Pancreas (tissue), 10 donors: ENCODE data around the gene COG6. TPM values are rescaled to one million over a fixed set of nuclear protein-coding genes. Genes with fewer than 3 reads are reported as not detected.

Experiments
- ATAC-seq, 4 donors: fragments of 200-7000 bp; cut with Tn5 transposase; one replicate each; pipeline versions ENCODE4 v1.8.0 to v1.9.1; 2020; ENCODE audit warnings: mild to moderate bottlenecking in 4 of 4, moderate library complexity in 4 of 4
- DNase-seq, 6 donors: peaks; one replicate each; pipeline ENCODE4 v3.0.0-alpha.2; 2020
- FAIRE-seq: peaks from 2 replicates; lab custom pipeline; 2012; peaks lifted over from hg19 to GRCh38; lab: Jason Lieb, UNC
- H3K27ac ChIP-seq, 4 donors: fragments of 200-600 bp; sonication (generic); 1 replicate in 3 of 4; 2 replicates in 1 of 4; pipeline versions ENCODE4 v1.5.0 to v1.8.0; 2020
- H3K27me3 ChIP-seq, 4 donors: fragments of 200-600 bp; one replicate each; pipeline ENCODE4 v1.8.0; 2021
- H3K36me3 ChIP-seq, 3 donors: fragments of 200-600 bp; sonication (generic) in 1 of 3; one replicate each; pipeline versions ENCODE4 v1.5.0 to v1.8.0; 2020 to 2021
- H3K4me1 ChIP-seq, 3 donors: fragments of 200-600 bp; one replicate each; pipeline ENCODE4 v1.8.0; 2021
- H3K4me3 ChIP-seq, 4 donors: fragments of 200-600 bp; sonication (generic) in 2 of 4; one replicate each; pipeline versions ENCODE4 v1.5.0 to v1.8.0; 2020 to 2021
- H3K9me3 ChIP-seq, 4 donors: fragments of 200-600 bp; one replicate each; pipeline ENCODE4 v1.8.0; 2021
- WGBS, 2 donors: extraction: QIAGEN DNeasy Blood & Tissue Kit; methylation state at CpG; one replicate each; pipeline ENCODE4 v1.1.7; 2013; 5-methylcytosine and 5-hydroxymethylcytosine counted together
- intact Hi-C, 3 donors: fragments of 100-400 bp; cut with DNase I; formaldehyde crosslinking; loops; one replicate each; pipeline versions ENCODE4 v1.11.1 to v1.14.2; 2022
- polyA plus RNA-seq, 2 donors: library from polyadenylated mRNA; stranded (reverse); fragments of 200-250 nt; gene quantifications; one replicate each; pipeline ENCODE4 v1.2.3, GENCODE V29; 2013
- total RNA-seq, 6 donors: library from RNA; stranded (reverse); fragmentation: NEBNext Ultra II Directional in 4 of 6; extraction: Animal tissue kit (Norgen Biotek cat#: 25700) in 4 of 6; gene quantifications; one replicate each; pipeline versions ENCODE4 v1.2.1 to v1.2.4, GENCODE V29; 2021 to 2023
- TF ChIP-seq, protein P1 (sequence below), 4 donors: fragments of 200-600 bp; sonication (generic) in 3 of 4; IDR thresholded peaks; one replicate each; pipeline versions ENCODE4 v1.5.0 to v1.8.0; 2021; ENCODE audit warnings: antibody characterized with exemption in 4 of 4
- donor health status: healthy with polysubstance abuse.
- donor health status: DM: no; HTN: no; CAD: no; lungs with moderate emphysema.
- donor health status: DM: no; HTN: no; CAD: no.
- donor health status: control.
- donor health status: control.
- donor health status: Bipolar disorder and iron deficiency.
- donor health status: DM: yes; HTN: yes; CAD: no.
- donor health status: DM: no; HTN: no; CAD: no.
- donor health status: DM: no; HTN: no; CAD: no.
- donor health status: DM: yes; HTN: yes; CAD: no.

Gene COG6
- total and polyA plus RNA-seq, 8 donors: 6.7 to 30.7 (median 25.9) TPM

DNA sequence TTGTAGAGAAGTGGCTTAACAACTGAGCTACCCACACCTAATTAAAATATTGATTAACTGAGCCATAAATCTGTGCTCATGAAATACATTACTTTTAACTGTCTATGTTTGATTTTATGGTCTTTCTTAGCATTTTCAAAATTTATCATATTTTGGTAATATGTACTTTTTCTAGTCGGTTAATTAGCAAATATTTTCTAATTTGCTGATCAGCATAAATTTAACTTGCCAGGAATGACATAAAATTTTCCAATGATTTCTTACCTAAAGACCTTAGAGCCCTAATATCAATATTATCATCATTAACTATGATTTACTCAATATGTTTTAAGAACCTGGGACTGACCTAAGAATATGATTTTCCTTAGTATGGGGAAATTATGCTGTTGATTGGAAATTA, 19.9 kb upstream of the COG6 start:
- DNase-seq (no peak), ATAC-seq (no peak), FAIRE-seq (no peak)
- intact Hi-C loops: no loop called here
- Histone ChIP-seq H3K9me3 (no peaks in the 10 kb centered on the region), H3K4me1 (no peaks in the 10 kb centered on the region), H3K27ac (no peak overlapping the region), H3K27me3 (peaks cover 0 to 3% (median 0%) of the 10 kb centered on the region in 4 donors), H3K36me3 (no peaks in the 10 kb centered on the region), H3K4me3 (no peak overlapping the region)
- 61 to 69% methylated on average over 1 of the region's 1 CpG for WGBS, 2 donors
- TF ChIP-seq, protein P1, sequence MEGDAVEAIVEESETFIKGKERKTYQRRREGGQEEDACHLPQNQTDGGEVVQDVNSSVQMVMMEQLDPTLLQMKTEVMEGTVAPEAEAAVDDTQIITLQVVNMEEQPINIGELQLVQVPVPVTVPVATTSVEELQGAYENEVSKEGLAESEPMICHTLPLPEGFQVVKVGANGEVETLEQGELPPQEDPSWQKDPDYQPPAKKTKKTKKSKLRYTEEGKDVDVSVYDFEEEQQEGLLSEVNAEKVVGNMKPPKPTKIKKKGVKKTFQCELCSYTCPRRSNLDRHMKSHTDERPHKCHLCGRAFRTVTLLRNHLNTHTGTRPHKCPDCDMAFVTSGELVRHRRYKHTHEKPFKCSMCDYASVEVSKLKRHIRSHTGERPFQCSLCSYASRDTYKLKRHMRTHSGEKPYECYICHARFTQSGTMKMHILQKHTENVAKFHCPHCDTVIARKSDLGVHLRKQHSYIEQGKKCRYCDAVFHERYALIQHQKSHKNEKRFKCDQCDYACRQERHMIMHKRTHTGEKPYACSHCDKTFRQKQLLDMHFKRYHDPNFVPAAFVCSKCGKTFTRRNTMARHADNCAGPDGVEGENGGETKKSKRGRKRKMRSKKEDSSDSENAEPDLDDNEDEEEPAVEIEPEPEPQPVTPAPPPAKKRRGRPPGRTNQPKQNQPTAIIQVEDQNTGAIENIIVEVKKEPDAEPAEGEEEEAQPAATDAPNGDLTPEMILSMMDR (IDR thresholded peaks at IDR 0.05): no peak

DNA sequence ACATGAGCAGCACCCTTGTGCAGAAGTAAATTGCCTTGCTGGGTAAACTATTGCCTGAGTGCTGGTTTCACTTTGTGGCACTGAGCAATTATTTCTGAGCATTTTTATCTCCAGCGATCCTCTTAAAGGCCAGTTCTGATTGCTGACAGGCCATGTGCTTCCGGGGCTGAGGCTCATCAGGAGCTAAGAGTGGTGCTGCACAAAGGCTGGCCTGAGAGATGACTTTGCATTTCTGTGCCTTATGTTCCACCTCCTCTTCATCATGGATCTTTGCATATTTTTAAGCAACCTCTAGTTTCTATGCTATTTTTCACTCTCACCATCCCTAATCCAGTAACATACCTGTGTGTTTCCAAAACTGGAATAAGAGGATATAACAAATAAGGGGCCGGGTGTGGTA, 17.6 kb upstream of the COG6 start:
- FAIRE-seq: no peak
- Histone ChIP-seq H3K27ac (no peak overlapping the region), H3K9me3 (no peaks in the 10 kb centered on the region), H3K36me3 (no peaks in the 10 kb centered on the region), H3K4me1 (no peaks in the 10 kb centered on the region), H3K27me3 (peaks cover 0 to 3% (median 0%) of the 10 kb centered on the region in 4 donors), H3K4me3 (no peak overlapping the region)
- TF ChIP-seq, protein P1 (IDR thresholded peaks at IDR 0.05): no peak
- no peak for ATAC-seq
- WGBS, 2 donors: 77 to 86% methylated on average over 3 of the region's 3 CpGs
- no peak for DNase-seq
- intact Hi-C loops: no loop called here

- WGBS, 2 donors: 65 to 66% methylated on average over 1 of the region's 1 CpG
- no peak for DNase-seq
- FAIRE-seq: no peak
- no peaks in the 10 kb centered on the region for H3K9me3 ChIP-seq
- intact Hi-C loops: no loop called here
- H3K4me3 ChIP-seq: no peak overlapping the region
- H3K36me3 ChIP-seq: no peaks in the 10 kb centered on the region
- no peaks in the 10 kb centered on the region for H3K27me3 ChIP-seq
- TF ChIP-seq, protein P1 (IDR thresholded peaks at IDR 0.05): no peak
- H3K27ac ChIP-seq: no peak overlapping the region
- no peak for ATAC-seq
- H3K4me1 ChIP-seq: no peaks in the 10 kb centered on the region
Observed at GRCh38 chr13:39641645-39642044, 13.8 kb upstream of the COG6 start.

DNA sequence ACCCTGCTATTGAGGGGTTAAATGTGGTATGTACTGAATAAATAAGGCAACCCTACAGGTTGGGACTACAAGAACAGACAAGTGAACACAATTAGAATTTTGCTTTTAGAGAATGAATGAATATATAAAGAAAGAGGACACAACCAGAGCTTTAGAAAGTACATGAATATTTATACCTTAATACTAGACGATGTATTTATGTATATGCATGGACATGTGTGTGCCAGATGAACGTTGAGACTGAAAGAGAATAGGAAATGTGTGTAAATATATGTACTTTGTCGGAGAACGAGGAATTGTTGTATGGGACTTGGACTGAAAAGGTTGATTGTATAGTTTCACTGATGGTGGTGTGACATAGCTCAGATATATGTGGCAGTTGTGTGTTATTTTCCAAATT, 9.3 kb upstream of the COG6 start:
- no peak for ATAC-seq
- no peak overlapping the region for H3K27ac ChIP-seq
- no peak overlapping the region for H3K4me3 ChIP-seq
- TF ChIP-seq, protein P1 (IDR thresholded peaks at IDR 0.05): no peak
- H3K4me1 ChIP-seq: no peaks in the 10 kb centered on the region
- H3K27me3 ChIP-seq: no peaks in the 10 kb centered on the region
- intact Hi-C loops: no loop called here
- WGBS, 2 donors: 66 to 67% methylated on average over 4 of the region's 4 CpGs
- no peaks in the 10 kb centered on the region for H3K36me3 ChIP-seq
- no peaks in the 10 kb centered on the region for H3K9me3 ChIP-seq
- FAIRE-seq: no peak
- DNase-seq: no peak

DNA sequence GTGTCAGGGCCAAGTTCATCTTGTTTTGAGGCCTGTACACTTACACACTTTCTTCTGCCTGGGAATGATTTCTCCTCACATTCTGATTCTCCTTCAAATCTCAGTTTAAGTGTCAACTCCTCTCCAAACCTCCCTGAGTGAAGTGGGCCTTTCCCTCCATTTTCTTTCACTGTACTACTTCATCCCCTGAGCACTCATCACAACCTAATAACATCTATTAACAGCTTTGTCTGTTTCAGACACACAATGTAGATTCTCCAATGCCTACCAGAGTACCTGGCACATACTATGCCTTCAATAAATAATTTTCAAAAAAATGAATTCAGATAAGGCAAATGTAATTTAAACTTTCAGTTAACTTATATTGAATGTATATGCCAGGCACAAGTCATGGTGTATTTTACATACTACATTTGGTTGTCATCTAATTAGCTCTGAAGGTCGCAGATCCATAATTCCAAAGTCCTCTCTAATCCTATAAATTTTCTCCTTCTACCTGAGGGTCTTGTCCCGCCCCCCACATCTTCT, 357 bp upstream of the COG6 start:
- no peaks in the 10 kb centered on the region for H3K27me3 ChIP-seq
- no peak for DNase-seq
- peak; percentile 17 for FAIRE-seq
- TF ChIP-seq, protein P1 (IDR thresholded peaks at IDR 0.05): no peak
- intact Hi-C loops: no loop called here
- peak overlapping the region; percentile 82 to 96 (median 88) for H3K4me3 ChIP-seq
- peak in 2 of 4 donors; percentile 1 to 4 for ATAC-seq
- no peaks in the 10 kb centered on the region for H3K9me3 ChIP-seq
- WGBS, 2 donors: 0 to 2% methylated on average over 2 of the region's 2 CpGs
- peak overlapping the region; percentile 72 to 82 (median 77) for H3K27ac ChIP-seq
- no peaks in the 10 kb centered on the region for H3K36me3 ChIP-seq
- peaks cover 0 to 3% (median 0%) of the 10 kb centered on the region in 3 donors for H3K4me1 ChIP-seq
